K562 (cell line): ENCODE measurements around the gene RIMBP3C. TPM values are rescaled to one million over a fixed set of nuclear protein-coding genes. Genes with fewer than 3 reads are reported as not detected.

Experiments used
- ARHGAP35 ChIP-seq: fragments of 450-650 bp; IDR thresholded peaks from 2 replicates; pipeline ENCODE4 v1.6.1; 2018; ENCODE audit not compliant: partially characterized antibody
- CUX1 ChIP-seq: fragments of 200-800 bp; sonication (Bioruptor generic); IDR thresholded peaks from 2 replicates; pipeline ENCODE4 v1.6.1; 2016; ENCODE audit warnings: missing genetic modification characterization, missing compliant biosample characterization
- DACH1 ChIP-seq: fragments of 450-650 bp; IDR thresholded peaks from 2 replicates; pipeline ENCODE4 v1.6.1; 2018; ENCODE audit not compliant: partially characterized antibody
- EP400 ChIP-seq: fragments of 450-650 bp; IDR thresholded peaks from 2 replicates; pipeline ENCODE4 v1.6.1; 2017; ENCODE audit warnings: antibody characterized with exemption, mild to moderate bottlenecking, moderate library complexity
- GABPB2 ChIP-seq: fragments of 250-450 bp; sonication (Bioruptor Pico); conservative IDR thresholded peaks from 2 replicates; pipeline ENCODE4 v1.5.1; 2021; ENCODE audit warnings: mild to moderate bottlenecking
- GATAD2A ChIP-seq: fragments of 450-650 bp; IDR thresholded peaks from 2 replicates; pipeline ENCODE4 v1.6.1; 2017
- HMG20A ChIP-seq: fragments of 450-650 bp; formaldehyde crosslinking; conservative IDR thresholded peaks from 2 replicates; pipeline ENCODE4 v1.4.0; 2020; ENCODE audit warnings: mild to moderate bottlenecking, mixed read lengths
- RBBP5 ChIP-seq: fragments of 200-600 bp; sonication (generic); IDR thresholded peaks from 2 replicates; pipeline ENCODE4 v1.6.1; 2012; ENCODE audit warnings: borderline replicate concordance, mild to moderate bottlenecking, low read length, control low read depth, inconsistent platforms; ENCODE audit not compliant: insufficient read depth, poor library complexity, severe bottlenecking
- RREB1 ChIP-seq: fragments of 250-450 bp; sonication (Bioruptor Pico); IDR thresholded peaks from 2 replicates; pipeline ENCODE4 v1.4.0; 2020
- SNAPC5 ChIP-seq: fragments of 250-450 bp; sonication (Bioruptor Pico); IDR thresholded peaks from 2 replicates; pipeline ENCODE4 v1.8.0; 2021; ENCODE audit warnings: moderate library complexity, mild to moderate bottlenecking, inconsistent platforms
- THRB ChIP-seq: fragments of 450-650 bp; formaldehyde crosslinking; conservative IDR thresholded peaks from 2 replicates; pipeline ENCODE4 v1.4.0; 2022; ENCODE audit warnings: mild to moderate bottlenecking, missing genetic modification characterization
- ZFPM2 ChIP-seq: fragments of 250-450 bp; sonication (Bioruptor Pico); IDR thresholded peaks from 2 replicates; pipeline ENCODE4 v1.5.1; 2022; ENCODE audit warnings: mild to moderate bottlenecking
- ZNF121 ChIP-seq: sonication (generic); formaldehyde crosslinking; conservative IDR thresholded peaks from 2 replicates; pipeline ENCODE4 v1.8.0; 2022; ENCODE audit warnings: missing genetic modification reagents
- ZNF347 ChIP-seq: fragments of 450-650 bp; formaldehyde crosslinking; IDR thresholded peaks from 2 replicates; pipeline ENCODE4 v1.4.0; 2020; ENCODE audit warnings: low read depth, mild to moderate bottlenecking, moderate library complexity
- ZNF707 ChIP-seq: fragments of 250-450 bp; sonication (Bioruptor Pico); conservative IDR thresholded peaks from 2 replicates; pipeline ENCODE4 v1.8.0; 2022; ENCODE audit warnings: inconsistent platforms, mild to moderate bottlenecking, moderate library complexity
- polyA plus RNA-seq, 8 experiments: library from polyadenylated mRNA; depleted of rRNA in 4 of 8; stranded (reverse) in 5 of 8; unstranded in 3 of 8; fragments of >200 nt; fragmentation: Nextera tagmentation in 2 of 8; fragmentation: Illumina TruSeq in 1 of 8; extraction: Ambion mirVana in 2 of 8; extraction: Trizol in 1 of 8; gene quantifications; 2 replicates each; pipeline versions ENCODE4 v1.2.1 to v1.2.3, GENCODE V29; 2011 to 2014; ENCODE audit warnings: inconsistent platforms in 1 of 8, missing spikeins in 1 of 8
- total RNA-seq, 7 experiments: library from RNA; depleted of rRNA in 6 of 7; stranded (reverse); fragments of >200 nt in 6 of 7; fragmentation: Illumina TruSeq in 2 of 7; extraction: Trizol in 2 of 7; gene quantifications; 2 replicates each; pipeline versions ENCODE4 v1.2.1 to v1.2.3, GENCODE V29; 2011 to 2021; ENCODE audit warnings: low replicate concordance in 1 of 7

The RIMBP3C gene
- total and polyA plus RNA-seq, 9 of the 15 experiments (the other 6 are each of a cell fraction or from before 2014, with no cell fraction given): 0.09 to 0.98 (median 0.17) TPM; not detected in 2

- no peak for TF ChIP-seq CUX1 (CRISPR knock-in tag)
- no peak for TF ChIP-seq EP400
- no peak for TF ChIP-seq ARHGAP35
- TF ChIP-seq ZNF347 (CRISPR knock-in tag): peak; percentile 71; the same call in 1 of the 2 replicates
- TF ChIP-seq SNAPC5 (CRISPR knock-in tag): no peak
- 0 out of 2 replicates have a peak, but pooled peaks have one; percentile 77 for TF ChIP-seq ZFPM2 (CRISPR knock-in tag)
- peak; percentile 50; the same call in 1 of the 2 replicates for TF ChIP-seq RREB1
- TF ChIP-seq DACH1: no peak
- TF ChIP-seq GABPB2 (CRISPR knock-in tag): 0 out of 2 replicates have a peak, but pooled peaks have one; percentile 23
- peak; percentile 83; the same call in 1 of the 2 replicates for TF ChIP-seq HMG20A (CRISPR knock-in tag)
- peak; percentile 64 for TF ChIP-seq ZNF121 (CRISPR knock-in tag)
- no peak for TF ChIP-seq GATAD2A
- TF ChIP-seq THRB (CRISPR knock-in tag): peak; percentile 94
- peak; percentile 9 for TF ChIP-seq RBBP5
- 0 out of 2 replicates have a peak, but pooled peaks have one; percentile 21 for TF ChIP-seq ZNF707 (CRISPR knock-in tag)
These were observed 17.2 kb upstream of the RIMBP3C start (continued) for GRCh38 chr22:21568347-21569075.
